VCaP (cell line): ENCODE data around the gene MMP14.

Experiments used
- H3K27ac ChIP-seq: fragments of 450-650 bp; 2 replicates; pipeline ENCODE4 v1.5.1; 2017
- CTCF ChIP-seq: fragments of 450-650 bp; conservative IDR thresholded peaks from 2 replicates; pipeline ENCODE4 v1.5.1; 2017; ENCODE audit warnings: mild to moderate bottlenecking, moderate library complexity

The MMP14 gene

GRCh38 chr14:22886500-22887259, 50.3 kb downstream of the MMP14 start:
- peak; percentile 27 for TF ChIP-seq CTCF
- peak overlapping the region; percentile 92 for H3K27ac ChIP-seq

- no peak for TF ChIP-seq CTCF
- H3K27ac ChIP-seq = peak overlapping the region; percentile 92
These were observed 51.0 kb downstream of the MMP14 start for GRCh38 chr14:22887260-22887989.

GRCh38 chr14:22887990-22888378, 51.6 kb downstream of the MMP14 start:
- peak overlapping the region; percentile 92 for H3K27ac ChIP-seq
- TF ChIP-seq CTCF = no peak

- H3K27ac ChIP-seq = no peak overlapping the region
- no peak for TF ChIP-seq CTCF
These were observed 52.3 kb downstream of the MMP14 start for GRCh38 chr14:22888662-22889061.

GRCh38 chr14:22890416-22890815, 54.0 kb downstream of the MMP14 start:
- TF ChIP-seq CTCF = no peak
- H3K27ac ChIP-seq = no peak overlapping the region

GRCh38 chr14:22892488-22892887, 56.1 kb downstream of the MMP14 start:
- no peak overlapping the region for H3K27ac ChIP-seq
- no peak for TF ChIP-seq CTCF

- TF ChIP-seq CTCF = no peak
These were observed 57.3 kb downstream of the MMP14 start for GRCh38 chr14:22893706-22894105.

More at GRCh38 chr14:22893706-22894105, 57.3 kb downstream of the MMP14 start:
- no peak overlapping the region for H3K27ac ChIP-seq
